ENCODE data around the gene NRG3.

- TF ChIP-seq CTCF (IDR thresholded peaks at IDR 0.05) (no peak), POLR2A (IDR thresholded peaks at IDR 0.05) (no peak)
These were observed 353.7 kb downstream of the NRG3 start for GRCh38 chr10:82228701-82229100.

All from testis (tissue), 2 donors.